GM19351 (cell line): ENCODE results near the gene UBXN4.
"Not testable (repeated sequence)": the region's sequence is repeated elsewhere in the genome, so short reads cannot be mapped to it uniquely, and the experiment has no call there.

Experiments
- ATAC-seq: cut with Tn5 transposase; IDR thresholded peaks from one replicate; pipeline ENCODE4 v1.9.1; 2021; ENCODE audit warnings: mild to moderate bottlenecking, moderate library complexity; ENCODE audit not compliant: unreplicated experiment

UBXN4 gene

GRCh38 chr2:135800513-135801460 is 59.1 kb downstream of the UBXN4 start:
- no peak for ATAC-seq

- no peak for ATAC-seq
These were observed 60.7 kb downstream of the UBXN4 start for GRCh38 chr2:135802350-135802749.

DNA sequence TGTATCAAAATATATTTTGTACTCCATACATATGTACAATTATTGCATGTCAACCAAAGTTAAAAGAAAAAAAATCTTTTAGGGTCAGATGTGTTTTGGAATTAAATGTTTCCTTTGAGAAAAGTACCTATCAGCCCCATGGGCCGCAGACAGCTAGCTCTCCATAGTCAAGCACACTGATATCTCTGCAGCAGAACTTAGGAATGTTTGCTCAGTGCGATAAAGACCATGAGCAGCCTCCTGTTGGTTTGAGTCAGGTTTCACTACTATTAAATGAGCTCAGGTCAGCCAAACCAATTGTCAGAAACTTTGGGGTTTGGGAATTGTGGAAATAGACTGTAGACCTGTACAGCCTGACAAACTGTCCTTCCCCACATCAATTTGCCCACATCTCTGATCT is 61.6 kb downstream of the UBXN4 start:
- no peak for ATAC-seq

DNA sequence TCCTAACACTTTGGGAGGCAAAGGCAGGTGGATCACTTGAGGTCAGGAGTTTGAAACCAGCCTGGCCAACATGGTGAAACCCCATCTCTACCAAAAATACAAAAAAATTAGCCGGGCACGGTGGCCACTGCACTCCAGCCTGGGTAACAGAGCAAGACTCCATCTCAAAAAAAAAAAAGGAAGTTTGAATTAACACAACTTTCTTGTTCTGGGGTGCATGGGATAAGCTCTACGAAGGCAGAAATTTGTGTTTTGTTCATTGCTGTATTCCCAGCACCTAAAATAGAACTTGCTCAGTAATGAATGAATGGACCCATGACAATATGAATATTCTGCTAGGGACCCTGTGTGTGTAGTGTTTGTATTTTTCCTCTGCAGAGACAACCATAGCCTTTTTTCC is 66.2 kb downstream of the UBXN4 start:
- ATAC-seq: not testable (repeated sequence)

GRCh38 chr2:135812907-135813511 is 71.4 kb downstream of the UBXN4 start:
- ATAC-seq: no peak

DNA sequence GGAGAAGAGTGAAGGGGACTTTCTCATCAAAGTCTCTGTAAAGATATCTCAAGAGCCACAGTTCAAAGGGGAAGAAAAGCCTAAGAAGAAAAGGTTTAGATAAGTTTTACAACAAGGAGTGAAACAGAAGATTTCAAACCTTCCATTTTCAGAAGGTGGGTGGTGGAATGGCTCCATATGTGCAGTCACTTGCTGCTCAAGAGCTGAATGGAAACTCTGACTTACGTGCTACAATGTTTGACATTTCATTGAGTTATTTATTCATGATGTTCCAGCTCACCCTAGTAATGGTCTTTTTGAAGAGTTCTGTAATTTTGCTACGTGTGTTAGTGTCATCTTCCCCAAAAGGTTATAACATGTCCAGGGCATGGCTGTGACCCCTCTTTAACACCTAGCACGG is 73.6 kb downstream of the UBXN4 start:
- no peak for ATAC-seq

GRCh38 chr2:135817466-135817865 is 75.8 kb downstream of the UBXN4 start:
- no peak for ATAC-seq

DNA sequence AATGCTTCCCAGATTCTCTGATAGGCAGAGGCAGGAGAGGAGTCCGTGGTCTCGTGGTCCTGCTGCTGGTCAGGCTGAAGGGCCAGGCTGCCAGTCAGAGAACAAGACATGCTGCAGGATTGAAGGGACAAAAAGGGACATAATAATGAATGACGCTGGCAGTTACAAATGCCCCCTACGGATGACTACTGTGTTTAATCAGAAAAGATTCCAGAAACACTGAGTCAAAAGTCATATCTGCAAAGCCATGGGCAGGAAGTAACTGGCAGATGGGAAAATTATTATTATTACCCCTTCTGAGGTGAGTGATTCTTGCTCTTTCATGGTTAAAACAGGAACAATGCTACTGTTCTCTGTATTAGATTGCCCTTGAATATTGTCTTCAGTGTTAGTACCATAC is 76.3 kb downstream of the UBXN4 start:
- ATAC-seq: no peak

DNA sequence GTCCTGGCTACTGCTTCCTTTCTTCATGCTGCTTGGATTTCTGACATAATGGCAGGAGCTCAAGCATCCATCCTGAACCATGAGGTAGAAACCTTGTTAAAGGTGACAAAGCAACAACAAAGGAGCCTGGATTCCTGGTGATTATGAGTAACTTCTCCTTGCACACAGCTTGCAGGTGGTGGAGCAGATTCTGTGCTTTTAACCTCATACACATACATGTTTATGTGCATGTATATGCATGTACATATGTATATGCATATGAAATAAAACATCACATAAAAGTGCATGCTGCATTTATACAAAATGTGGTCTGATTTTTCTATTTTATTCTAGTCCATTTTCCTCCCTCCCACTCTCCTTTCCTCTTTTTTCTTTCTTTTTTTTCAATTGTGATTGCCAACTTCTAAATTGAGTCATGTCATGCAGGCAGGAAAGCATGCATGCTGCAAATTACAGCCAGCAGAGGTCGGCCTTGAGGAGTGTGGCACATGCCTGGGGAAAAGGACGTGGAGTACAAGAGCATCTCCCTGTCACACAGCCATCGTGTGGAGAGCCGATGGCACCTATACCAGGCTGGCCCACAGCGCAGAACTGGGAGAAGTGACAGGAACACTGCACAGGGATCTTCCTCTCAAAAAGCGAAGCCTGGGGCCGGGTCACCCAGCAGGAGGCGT is 77.4 kb downstream of the UBXN4 start:
- no peak for ATAC-seq

DNA sequence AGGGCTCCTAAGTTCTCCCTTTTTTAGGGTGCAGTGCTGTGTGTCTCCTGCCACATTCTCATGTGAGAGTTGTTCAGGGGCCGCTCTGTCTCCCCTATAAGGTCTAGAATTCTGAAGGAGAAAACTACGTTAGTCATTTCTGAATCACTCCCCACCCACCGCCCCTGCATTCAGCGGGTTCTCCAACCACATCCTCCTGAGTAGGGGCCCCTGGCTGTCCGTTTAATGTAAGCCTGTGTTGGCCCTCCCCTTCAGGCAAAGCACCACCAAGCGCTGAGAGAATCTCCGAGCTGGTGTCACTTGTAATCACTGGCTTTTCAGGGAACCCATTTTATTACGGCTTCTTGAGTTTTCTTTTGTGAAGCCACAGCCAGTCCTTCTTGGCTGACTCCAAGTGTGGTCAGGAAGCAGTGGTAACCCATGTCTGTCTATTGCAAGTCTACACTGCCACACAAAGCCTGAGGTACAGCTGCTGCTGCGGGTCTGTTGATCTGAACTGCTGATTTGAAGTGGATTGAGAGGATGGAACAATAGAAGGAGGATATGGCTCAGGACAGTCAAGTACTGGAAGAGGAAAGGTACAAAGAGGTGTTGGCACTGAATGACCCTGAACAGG is 78.5 kb downstream of the UBXN4 start:
- ATAC-seq: peak; percentile 90

DNA sequence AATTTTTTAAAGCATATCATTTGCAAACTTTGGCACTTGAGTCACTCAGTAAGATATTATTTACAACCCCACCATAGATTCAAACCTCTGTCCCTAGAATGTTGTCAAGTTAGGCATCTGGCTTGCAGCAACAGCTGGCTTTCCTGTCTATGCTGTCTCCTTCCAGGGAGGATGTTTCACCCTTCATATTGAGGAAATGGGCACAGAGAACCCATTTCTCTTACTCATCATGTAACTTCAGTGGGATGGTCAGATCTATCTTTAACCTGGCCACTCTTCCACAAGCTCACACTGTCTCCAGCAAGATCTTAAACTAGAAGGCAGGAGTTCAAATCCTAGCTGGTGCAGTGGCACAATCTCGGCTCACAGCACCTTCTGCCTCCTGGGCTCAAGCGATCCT is 79.5 kb downstream of the UBXN4 start:
- no peak for ATAC-seq

- ATAC-seq: no peak
These were observed 81.2 kb downstream of the UBXN4 start for GRCh38 chr2:135822855-135823254.

- ATAC-seq: no peak
These were observed 83.5 kb downstream of the UBXN4 start for GRCh38 chr2:135825131-135825530.

- no peak for ATAC-seq
These were observed 84.0 kb downstream of the UBXN4 start for GRCh38 chr2:135825550-135826176.

DNA sequence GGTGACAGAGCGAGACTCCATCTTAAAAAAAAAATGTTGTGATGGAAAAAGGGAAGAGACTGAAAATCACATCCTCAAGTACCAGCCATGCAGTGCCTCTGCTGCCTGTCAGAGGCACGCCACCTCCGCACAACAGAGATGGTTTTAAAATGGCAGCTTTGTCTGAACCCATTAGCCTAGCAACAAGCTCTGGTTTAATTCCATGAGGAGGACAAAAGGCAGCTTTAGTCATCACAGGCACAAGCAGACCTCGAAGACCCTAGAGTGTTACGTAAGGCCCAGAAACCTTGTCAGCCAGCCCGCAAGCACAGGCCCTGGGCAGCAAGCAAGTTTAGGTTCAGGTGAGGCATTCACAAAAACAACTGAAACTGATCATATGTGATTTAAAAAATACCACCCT is 84.9 kb downstream of the UBXN4 start:
- ATAC-seq: no peak

GRCh38 chr2:135829378-135830135 is 87.9 kb downstream of the UBXN4 start:
- ATAC-seq: no peak

GRCh38 chr2:135831180-135831812 is 89.6 kb downstream of the UBXN4 start:
- no peak for ATAC-seq

GRCh38 chr2:135832891-135833290 is 91.2 kb downstream of the UBXN4 start:
- no peak for ATAC-seq
